ENCODE measurements around the gene WDR93.

DNA sequence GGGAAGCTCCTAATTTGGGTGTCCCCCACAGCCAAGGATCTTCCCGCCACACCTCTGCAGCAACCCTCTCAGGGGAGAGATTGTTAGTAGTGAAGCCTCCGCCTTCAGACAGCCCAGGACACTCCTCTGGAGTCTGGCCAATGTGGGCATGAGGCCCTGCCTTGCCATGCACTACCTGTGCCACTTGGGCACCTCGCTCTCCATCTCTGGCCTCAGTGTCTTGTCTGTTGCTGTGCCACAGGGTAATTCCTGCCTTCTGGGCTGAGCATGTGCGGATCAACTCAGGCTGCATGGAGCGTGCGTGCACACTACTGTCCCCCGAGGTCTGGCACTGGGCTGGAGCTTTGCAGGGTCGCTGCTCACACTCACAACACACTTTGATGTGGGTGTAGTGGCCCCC, 68.4 kb downstream of the WDR93 start:
- TF ChIP-seq POLR2A (IDR thresholded peaks at IDR 0.05), result no peak
- TF ChIP-seq, protein P1, sequence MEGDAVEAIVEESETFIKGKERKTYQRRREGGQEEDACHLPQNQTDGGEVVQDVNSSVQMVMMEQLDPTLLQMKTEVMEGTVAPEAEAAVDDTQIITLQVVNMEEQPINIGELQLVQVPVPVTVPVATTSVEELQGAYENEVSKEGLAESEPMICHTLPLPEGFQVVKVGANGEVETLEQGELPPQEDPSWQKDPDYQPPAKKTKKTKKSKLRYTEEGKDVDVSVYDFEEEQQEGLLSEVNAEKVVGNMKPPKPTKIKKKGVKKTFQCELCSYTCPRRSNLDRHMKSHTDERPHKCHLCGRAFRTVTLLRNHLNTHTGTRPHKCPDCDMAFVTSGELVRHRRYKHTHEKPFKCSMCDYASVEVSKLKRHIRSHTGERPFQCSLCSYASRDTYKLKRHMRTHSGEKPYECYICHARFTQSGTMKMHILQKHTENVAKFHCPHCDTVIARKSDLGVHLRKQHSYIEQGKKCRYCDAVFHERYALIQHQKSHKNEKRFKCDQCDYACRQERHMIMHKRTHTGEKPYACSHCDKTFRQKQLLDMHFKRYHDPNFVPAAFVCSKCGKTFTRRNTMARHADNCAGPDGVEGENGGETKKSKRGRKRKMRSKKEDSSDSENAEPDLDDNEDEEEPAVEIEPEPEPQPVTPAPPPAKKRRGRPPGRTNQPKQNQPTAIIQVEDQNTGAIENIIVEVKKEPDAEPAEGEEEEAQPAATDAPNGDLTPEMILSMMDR (IDR thresholded peaks at IDR 0.05 in 4 of 5, conservative IDR thresholded peaks at IDR 0.05 in 1 of 5), result no peak
